CD14-positive monocyte (primary cell): ENCODE measurements around the gene CACNA1C. TPM values are rescaled to one million over a fixed set of nuclear protein-coding genes. Genes with fewer than 3 reads are reported as not detected.

Experiments
- DNase-seq, 3 donors: peaks; one replicate each; pipeline ENCODE4 v3.0.0-alpha.2; 2011 to 2022
- H2AFZ ChIP-seq: 2 replicates; pipeline ENCODE4 v1.6.0; 2012; ENCODE audit warnings: mild to moderate bottlenecking, low read depth, low read length, inconsistent platforms; ENCODE audit not compliant: insufficient read depth, poor library complexity, severe bottlenecking
- H3K27ac ChIP-seq, 2 donors: 1 replicate in 1 of 2; 2 replicates in 1 of 2; pipeline ENCODE4 v1.5.1; 2012 to 2013; ENCODE audit warnings: low read length in 2 of 2, control low read depth in 1 of 2, inconsistent platforms in 1 of 2, low read depth in 1 of 2, mild to moderate bottlenecking in 1 of 2
- H3K27me3 ChIP-seq, 2 donors: one replicate each; pipeline versions ENCODE4 v1.6.0 to v1.6.1; 2011 to 2013; ENCODE audit warnings: low read length in 2 of 2; ENCODE audit not compliant: control insufficient read depth in 2 of 2, insufficient read depth in 2 of 2
- H3K36me3 ChIP-seq, 2 donors: replicated peaks in 1 of 2; 1 replicate in 1 of 2; 2 replicates in 1 of 2; pipeline versions ENCODE4 v1.5.1 to v1.6.1; 2012 to 2013; ENCODE audit warnings: low read length in 2 of 2, control low read depth in 1 of 2, inconsistent platforms in 1 of 2, mild to moderate bottlenecking in 1 of 2; ENCODE audit not compliant: insufficient read depth in 2 of 2, control insufficient read depth in 1 of 2
- H3K4me1 ChIP-seq, 2 donors: 1 replicate in 1 of 2; 2 replicates in 1 of 2; pipeline versions ENCODE4 v1.5.1 to v1.6.1; 2012 to 2013; ENCODE audit warnings: low read length in 2 of 2, control low read depth in 1 of 2, inconsistent platforms in 1 of 2, mild to moderate bottlenecking in 1 of 2, moderate library complexity in 1 of 2; ENCODE audit not compliant: insufficient read depth in 2 of 2, control insufficient read depth in 1 of 2
- H3K4me2 ChIP-seq: replicated peaks from 2 replicates; pipeline ENCODE3; 2012; ENCODE audit warnings: low read length, moderate library complexity, mild to moderate bottlenecking; ENCODE audit not compliant: poor library complexity, severe bottlenecking; ENCODE audit errors: extremely low read depth
- H3K4me3 ChIP-seq, 3 experiments: fragments of 200-600 bp in 1 of 3; sonication (generic) in 1 of 3; replicated peaks in 1 of 3; 1 replicate in 2 of 3; 2 replicates in 1 of 3; pipeline ENCODE4 v1.5.1; 2011 to 2013; ENCODE audit warnings: low read length in 3 of 3, mild to moderate bottlenecking in 3 of 3, control low read depth in 2 of 3, low read depth in 2 of 3, inconsistent platforms in 1 of 3, moderate library complexity in 1 of 3
- H3K79me2 ChIP-seq: 2 replicates; pipeline ENCODE4 v1.6.0; 2012; ENCODE audit warnings: mild to moderate bottlenecking, control low read depth, inconsistent platforms, low read length, moderate library complexity; ENCODE audit not compliant: insufficient read depth
- H3K9ac ChIP-seq: 2 replicates; pipeline ENCODE4 v1.6.0; 2017; ENCODE audit warnings: low read length, mild to moderate bottlenecking; ENCODE audit not compliant: insufficient read depth, poor library complexity, severe bottlenecking
- H3K9me3 ChIP-seq, 2 donors: replicated peaks in 1 of 2; 1 replicate in 1 of 2; 2 replicates in 1 of 2; pipeline versions ENCODE4 v1.5.1 to v1.6.1; 2012 to 2013; ENCODE audit warnings: low read length in 2 of 2, control low read depth in 1 of 2; ENCODE audit not compliant: control insufficient read depth in 1 of 2, insufficient read depth in 1 of 2
- H4K20me1 ChIP-seq: 2 replicates; pipeline ENCODE4 v1.6.0; 2012; ENCODE audit warnings: mild to moderate bottlenecking, low read length, control low read depth, moderate library complexity; ENCODE audit not compliant: insufficient read depth
- H3K27ac Mint-ChIP-seq, 7 donors: one replicate each; pipeline ENCODE4 v1.8.0; 2020; ENCODE audit warnings: mild to moderate bottlenecking in 7 of 7, mixed read lengths in 7 of 7, moderate library complexity in 6 of 7, inconsistent platforms in 2 of 7
- H3K27me3 Mint-ChIP-seq, 3 donors: one replicate each; pipeline ENCODE4 v1.8.0; 2021 to 2022; ENCODE audit warnings: low read depth in 3 of 3, mild to moderate bottlenecking in 3 of 3, mixed read lengths in 3 of 3, moderate library complexity in 3 of 3, inconsistent platforms in 1 of 3
- H3K36me3 Mint-ChIP-seq, 2 donors: one replicate each; pipeline ENCODE4 v1.8.0; 2020; ENCODE audit warnings: mixed read lengths in 2 of 2, inconsistent platforms in 1 of 2, mild to moderate bottlenecking in 1 of 2
- H3K4me1 Mint-ChIP-seq: one replicate; pipeline ENCODE4 v1.8.0; 2020; ENCODE audit warnings: mild to moderate bottlenecking, mixed read lengths
- H3K4me3 Mint-ChIP-seq, 2 donors: one replicate each; pipeline ENCODE4 v1.8.0; 2020; ENCODE audit warnings: mild to moderate bottlenecking in 2 of 2, mixed read lengths in 2 of 2, moderate library complexity in 1 of 2
- H3K9me3 Mint-ChIP-seq, 7 donors: one replicate each; pipeline ENCODE4 v1.8.0; 2020 to 2022; ENCODE audit warnings: mixed read lengths in 7 of 7, mild to moderate bottlenecking in 6 of 7, moderate library complexity in 6 of 7, inconsistent platforms in 2 of 7
- WGBS: methylation state at CpG from one replicate; pipeline ENCODE4 v1.1.5; 2013; ENCODE audit warnings: missing lambda C conversion rate; ENCODE audit not compliant: insufficient coverage; 5-methylcytosine and 5-hydroxymethylcytosine counted together
- intact Hi-C, 2 donors: fragments of 100-400 bp; cut with micrococcal nuclease; formaldehyde crosslinking; loops; one replicate each; pipeline versions ENCODE4 v1.15.0 to v1.15.1; 2023
- polyA plus RNA-seq, 3 donors: library from polyadenylated mRNA; depleted of rRNA in 1 of 3; unstranded in 2 of 3; stranded (reverse) in 1 of 3; fragments of 300-500 nt in 2 of 3; fragments of >200 nt in 1 of 3; fragmentation: Illumina TruSeq in 2 of 3; gene quantifications; 1 replicate in 2 of 3; 2 replicates in 1 of 3; pipeline ENCODE4 v1.2.3, GENCODE V29; 2012 to 2021
- TF ChIP-seq, protein P1 (sequence below): fragments of 200-600 bp; IDR thresholded peaks from one replicate; pipeline ENCODE4 v1.8.0; 2022; ENCODE audit warnings: antibody characterized with exemption, mild to moderate bottlenecking

Gene CACNA1C
- polyA plus RNA-seq, 3 donors: not detected

DNA sequence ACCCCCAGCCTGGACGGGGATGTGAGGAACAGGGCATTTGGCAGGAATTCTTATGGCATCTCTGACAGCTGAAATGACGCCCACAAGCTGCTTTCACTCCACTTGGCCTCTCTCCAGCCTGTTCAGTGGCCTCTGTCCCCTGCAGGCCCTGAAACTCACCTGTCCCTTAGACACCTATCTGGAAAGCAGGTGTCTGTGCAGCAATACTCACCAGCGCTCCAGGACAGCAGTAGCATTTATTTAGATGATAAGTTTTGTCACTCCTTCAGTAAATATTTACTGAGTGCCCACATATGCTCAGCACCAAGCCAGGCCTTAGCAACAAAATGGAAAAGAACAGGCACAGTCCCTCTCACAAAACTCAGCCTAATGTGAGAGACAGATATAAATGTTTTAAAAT is 430.9 kb downstream of the CACNA1C start:
- Histone ChIP-seq H3K27me3 (no peaks in the 10 kb centered on the region), H3K9me3 (no peaks in the 10 kb centered on the region), H4K20me1 (no peaks in the 10 kb centered on the region), H3K27ac (no peak overlapping the region), H3K36me3 (no peaks in the 10 kb centered on the region), H3K4me1 (peaks cover 7 to 9% of the 10 kb centered on the region in 2 donors), H2AFZ (no peak overlapping the region), H3K4me2 (no peak overlapping the region), H3K9ac (no peak overlapping the region), H3K4me3 (no peak overlapping the region), H3K79me2 (no peaks in the 10 kb centered on the region)
- Mint-ChIP-seq H3K9me3 (peaks cover 0 to 4% (median 0%) of the 10 kb centered on the region in 7 donors), H3K4me1 (peaks cover 7% of the 10 kb centered on the region), H3K36me3 (no peaks in the 10 kb centered on the region), H3K4me3 (no peak overlapping the region), H3K27me3 (peaks cover 0 to 4% (median 0%) of the 10 kb centered on the region in 3 donors), H3K27ac (no peak overlapping the region)
- DNase-seq: no peak
- intact Hi-C loops: no loop called here
- TF ChIP-seq, protein P1, sequence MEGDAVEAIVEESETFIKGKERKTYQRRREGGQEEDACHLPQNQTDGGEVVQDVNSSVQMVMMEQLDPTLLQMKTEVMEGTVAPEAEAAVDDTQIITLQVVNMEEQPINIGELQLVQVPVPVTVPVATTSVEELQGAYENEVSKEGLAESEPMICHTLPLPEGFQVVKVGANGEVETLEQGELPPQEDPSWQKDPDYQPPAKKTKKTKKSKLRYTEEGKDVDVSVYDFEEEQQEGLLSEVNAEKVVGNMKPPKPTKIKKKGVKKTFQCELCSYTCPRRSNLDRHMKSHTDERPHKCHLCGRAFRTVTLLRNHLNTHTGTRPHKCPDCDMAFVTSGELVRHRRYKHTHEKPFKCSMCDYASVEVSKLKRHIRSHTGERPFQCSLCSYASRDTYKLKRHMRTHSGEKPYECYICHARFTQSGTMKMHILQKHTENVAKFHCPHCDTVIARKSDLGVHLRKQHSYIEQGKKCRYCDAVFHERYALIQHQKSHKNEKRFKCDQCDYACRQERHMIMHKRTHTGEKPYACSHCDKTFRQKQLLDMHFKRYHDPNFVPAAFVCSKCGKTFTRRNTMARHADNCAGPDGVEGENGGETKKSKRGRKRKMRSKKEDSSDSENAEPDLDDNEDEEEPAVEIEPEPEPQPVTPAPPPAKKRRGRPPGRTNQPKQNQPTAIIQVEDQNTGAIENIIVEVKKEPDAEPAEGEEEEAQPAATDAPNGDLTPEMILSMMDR: no peak
- whole genome bisulfite sequencing: 95% methylated on average over 3 of the region's 3 CpGs

DNA sequence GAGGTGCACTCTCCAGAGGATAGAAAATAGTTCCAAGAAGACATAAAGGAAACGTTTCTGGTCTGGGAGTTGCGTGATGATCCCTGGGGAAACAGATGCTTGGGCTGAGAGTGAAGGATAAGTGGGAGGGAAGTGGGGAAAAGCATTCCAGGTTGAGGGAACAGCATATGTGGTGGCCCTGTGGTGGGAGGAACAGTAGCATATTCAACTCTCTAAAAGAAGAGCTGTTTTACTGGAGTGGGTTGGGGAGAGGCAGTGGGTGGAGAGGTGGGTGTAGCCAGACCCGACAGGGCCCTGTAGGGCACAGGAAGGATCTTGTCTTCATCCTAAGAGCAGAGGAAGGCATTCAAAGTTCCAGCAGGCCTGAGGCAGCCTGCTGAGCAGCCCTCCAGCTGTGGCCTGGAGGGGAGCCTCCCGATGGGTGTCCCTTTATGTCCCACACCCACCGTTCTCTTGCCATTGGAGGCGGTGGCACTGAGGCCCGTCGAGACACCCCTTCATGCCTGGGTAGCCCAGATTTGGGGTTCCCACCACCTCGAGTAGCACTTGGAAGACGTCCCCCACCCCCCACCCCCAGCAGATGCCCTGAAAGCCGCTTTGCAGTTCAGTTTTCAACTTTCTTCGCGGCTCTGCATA is 431.5 kb downstream of the CACNA1C start:
- Histone ChIP-seq H3K9ac (no peak overlapping the region), H3K4me1 (peaks cover 7 to 9% of the 10 kb centered on the region in 2 donors), H3K79me2 (no peaks in the 10 kb centered on the region), H3K9me3 (no peaks in the 10 kb centered on the region), H4K20me1 (no peaks in the 10 kb centered on the region), H3K27ac (no peak overlapping the region), H3K36me3 (no peaks in the 10 kb centered on the region), H3K4me2 (no peak overlapping the region), H3K27me3 (no peaks in the 10 kb centered on the region), H3K4me3 (no peak overlapping the region), H2AFZ (no peak overlapping the region)
- Mint-ChIP-seq H3K27ac (no peak overlapping the region), H3K4me1 (peaks cover 7% of the 10 kb centered on the region), H3K27me3 (peaks cover 0 to 4% (median 0%) of the 10 kb centered on the region in 3 donors), H3K36me3 (no peaks in the 10 kb centered on the region), H3K4me3 (no peak overlapping the region), H3K9me3 (peaks cover 0 to 4% (median 0%) of the 10 kb centered on the region in 7 donors)
- intact Hi-C loops: no loop called here
- 88% methylated on average over 9 of the region's 13 CpGs for WGBS
- no peak for DNase-seq
- TF ChIP-seq, protein P1: no peak
